NCI-H2029 treated with DMSO at 0.1 percent for 48 hours (cell line): ENCODE measurements around the gene SMIM13.

Experiments
- DNase-seq: peaks from one replicate; lab custom pipeline; 2025; lab: John Stamatoyannopoulos, UW

Gene SMIM13

GRCh38 chr6:11093626-11094410, at the start of gene SMIM13:
Gene SMIM13, plus strand, starts transcription at chr6:11093834. Its CDS starts 480 bp downstream, at chr6:11094314.
- DNase-seq: peak; percentile 98

DNA sequence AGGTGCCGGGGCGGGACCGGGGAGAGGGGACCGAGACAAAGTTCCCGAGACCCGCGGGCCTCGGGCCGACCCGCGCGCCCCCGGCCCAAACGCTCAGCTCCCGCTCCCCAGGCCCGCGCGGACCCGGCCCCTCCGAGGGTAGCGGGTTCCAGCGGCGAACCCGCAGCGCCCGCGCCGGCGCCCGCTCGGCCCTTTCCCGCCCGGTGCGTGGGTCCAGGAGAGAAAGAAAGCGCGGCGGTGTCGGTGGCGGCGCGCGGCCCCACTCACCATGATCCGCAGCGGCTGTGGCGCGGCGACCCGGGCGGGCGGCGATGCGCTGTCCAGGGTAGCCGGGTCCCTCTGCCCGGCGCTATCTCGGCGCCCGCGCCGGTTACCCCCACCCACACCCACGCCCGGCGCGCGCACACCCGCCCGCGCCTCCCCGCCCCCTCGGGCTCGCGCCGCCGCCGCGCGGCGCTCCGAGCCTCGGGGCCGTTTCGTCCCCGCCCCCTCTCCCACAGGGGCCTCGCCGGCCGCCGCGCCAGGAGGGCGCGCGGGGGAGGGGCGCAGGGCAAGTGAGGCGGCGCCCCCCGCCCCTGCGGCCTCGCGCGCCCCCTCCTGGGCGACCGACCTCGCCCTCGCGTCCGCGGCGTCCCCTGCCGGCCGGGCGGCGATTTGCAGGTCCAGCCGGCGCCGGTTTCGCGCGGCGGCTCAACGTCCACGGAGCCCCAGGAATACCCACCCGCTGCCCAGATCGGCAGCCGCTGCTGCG, 49.5 kb upstream of the SMIM13 start, which contains the start of gene ELOVL2:
Gene ELOVL2, minus strand, starts transcription at position 345 of the 751 bp plus-strand sequence. Its CDS starts 75 bp downstream, at position 270.
- DNase-seq: no peak

DNA sequence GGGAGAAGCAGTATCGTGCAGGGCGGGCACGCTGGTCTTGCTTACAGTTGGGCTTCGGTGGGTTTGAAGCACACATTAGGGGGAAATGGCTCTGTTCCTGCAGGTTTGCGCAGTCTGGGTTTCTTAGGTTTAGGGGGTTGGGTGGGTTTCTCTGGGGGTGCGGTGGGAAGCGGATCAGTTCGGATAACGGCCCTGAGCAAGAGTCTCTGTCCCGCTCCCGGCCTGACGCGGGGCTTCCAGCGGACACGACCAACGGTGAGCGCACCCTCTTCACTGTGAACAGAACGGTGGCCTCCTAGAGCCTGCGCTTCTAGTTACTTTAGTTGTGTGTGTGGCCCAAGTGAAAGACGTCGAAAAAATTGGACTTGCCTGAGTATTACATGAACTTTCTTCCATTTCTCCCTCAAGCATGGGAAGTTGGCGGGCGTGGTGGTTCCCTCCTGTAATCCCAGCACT, 48.9 kb upstream of the SMIM13 start:
- DNase-seq: no peak

GRCh38 chr6:11050731-11051130, 42.9 kb upstream of the SMIM13 start:
- no peak for DNase-seq

GRCh38 chr6:11053307-11053706, 40.3 kb upstream of the SMIM13 start:
- no peak for DNase-seq

GRCh38 chr6:11054722-11055121, 38.9 kb upstream of the SMIM13 start:
- no peak for DNase-seq

DNA sequence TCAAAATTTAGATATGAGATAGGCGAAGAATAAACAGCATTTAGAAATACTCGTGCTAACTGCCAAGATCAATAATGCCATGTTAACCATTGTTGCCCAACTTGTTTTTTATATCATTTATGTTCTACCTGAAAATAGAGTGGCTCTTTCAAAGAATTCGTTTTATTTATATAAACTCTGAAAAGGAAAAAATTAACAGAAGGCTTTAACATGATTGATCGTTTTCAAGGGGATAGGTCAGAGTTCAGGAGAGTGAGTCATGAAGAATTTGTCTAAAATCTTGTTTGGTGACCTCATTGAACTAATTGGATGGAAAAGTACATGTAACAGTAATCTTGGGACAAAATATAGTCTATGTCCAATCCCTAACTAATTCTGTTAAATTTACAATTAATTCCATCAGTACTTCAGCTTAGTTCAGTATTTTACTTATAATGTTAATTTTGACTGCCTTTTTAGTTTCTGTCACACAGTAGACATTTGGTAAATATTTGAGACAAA, 38.5 kb upstream of the SMIM13 start:
- no peak for DNase-seq

DNA sequence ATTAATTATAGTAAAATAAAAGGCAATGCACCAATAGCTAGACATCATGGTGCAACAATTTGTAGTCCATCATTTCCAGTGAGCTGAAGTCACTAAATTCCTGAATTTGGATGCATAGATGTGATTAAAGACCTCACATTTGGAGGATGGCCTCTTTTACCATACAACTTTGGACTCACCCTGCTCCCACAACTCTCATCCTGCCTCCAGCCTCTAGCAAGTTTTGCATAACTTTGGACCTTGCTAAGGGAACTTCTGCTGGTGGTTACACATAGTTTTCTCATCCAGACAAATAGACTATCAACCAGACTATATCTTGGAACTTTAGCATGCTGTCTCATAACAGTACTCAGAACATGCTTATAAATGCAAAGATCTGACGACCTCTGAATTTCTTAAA, 36.8 kb upstream of the SMIM13 start:
- no peak for DNase-seq

DNA sequence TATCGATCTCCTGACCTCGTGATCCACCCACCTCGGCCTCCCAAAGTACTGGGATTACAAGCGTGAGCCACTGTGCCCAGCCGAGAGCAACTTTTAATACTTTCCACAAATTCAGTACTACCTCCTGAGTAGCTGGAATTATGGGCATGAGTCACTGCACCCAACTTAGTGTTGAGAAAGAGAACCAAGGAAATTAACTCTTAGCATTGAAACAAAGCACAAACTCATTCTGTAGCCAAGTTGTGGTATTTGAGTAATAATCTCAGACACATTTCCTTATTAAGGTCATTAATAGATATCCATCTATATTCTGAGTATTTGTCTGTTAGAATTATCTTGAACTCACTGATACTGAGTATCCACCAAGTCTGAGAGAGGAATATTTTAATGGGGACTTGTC, 35.2 kb upstream of the SMIM13 start:
- DNase-seq: no peak

DNA sequence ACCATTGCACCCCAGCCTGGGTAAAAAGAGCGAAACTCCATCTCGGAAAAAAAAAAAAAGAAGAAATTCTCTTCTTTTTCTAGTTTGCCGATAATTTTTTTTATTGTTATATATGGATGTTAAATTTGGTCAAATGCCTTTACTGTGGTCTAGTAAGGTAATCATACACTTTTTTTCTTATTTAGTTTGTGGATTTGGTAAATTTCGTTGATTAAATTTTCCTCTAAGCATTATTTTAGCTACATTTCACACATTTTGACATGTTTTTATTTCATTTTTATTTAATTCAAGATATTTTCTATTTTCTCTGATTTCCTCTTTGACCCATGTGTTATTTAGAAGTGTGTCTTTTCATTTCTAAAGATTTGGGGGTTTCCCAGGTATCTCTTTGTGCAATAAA, 31.6 kb upstream of the SMIM13 start:
- DNase-seq: no peak

GRCh38 chr6:11062715-11063114, 30.9 kb upstream of the SMIM13 start:
- no peak for DNase-seq

DNA sequence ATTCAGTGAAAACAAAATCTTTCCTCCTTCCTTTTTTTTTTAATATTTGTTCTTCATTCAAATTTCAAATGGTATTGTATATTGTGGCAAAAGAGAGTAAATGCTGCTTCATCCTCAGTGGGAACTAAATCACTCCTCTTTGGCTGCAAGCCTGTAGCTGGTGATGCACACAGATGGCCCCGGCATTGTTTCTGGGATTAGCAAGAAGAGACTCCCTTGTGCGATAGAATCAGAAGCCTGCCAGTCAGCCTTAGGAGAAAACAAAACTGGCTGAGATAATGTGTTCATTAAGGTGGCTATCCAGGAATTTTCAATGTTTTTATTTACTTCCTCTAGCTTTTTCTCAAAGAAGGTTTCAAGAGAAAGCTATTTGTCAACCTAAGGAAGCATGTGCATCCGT, 28.8 kb upstream of the SMIM13 start:
- DNase-seq: no peak

DNA sequence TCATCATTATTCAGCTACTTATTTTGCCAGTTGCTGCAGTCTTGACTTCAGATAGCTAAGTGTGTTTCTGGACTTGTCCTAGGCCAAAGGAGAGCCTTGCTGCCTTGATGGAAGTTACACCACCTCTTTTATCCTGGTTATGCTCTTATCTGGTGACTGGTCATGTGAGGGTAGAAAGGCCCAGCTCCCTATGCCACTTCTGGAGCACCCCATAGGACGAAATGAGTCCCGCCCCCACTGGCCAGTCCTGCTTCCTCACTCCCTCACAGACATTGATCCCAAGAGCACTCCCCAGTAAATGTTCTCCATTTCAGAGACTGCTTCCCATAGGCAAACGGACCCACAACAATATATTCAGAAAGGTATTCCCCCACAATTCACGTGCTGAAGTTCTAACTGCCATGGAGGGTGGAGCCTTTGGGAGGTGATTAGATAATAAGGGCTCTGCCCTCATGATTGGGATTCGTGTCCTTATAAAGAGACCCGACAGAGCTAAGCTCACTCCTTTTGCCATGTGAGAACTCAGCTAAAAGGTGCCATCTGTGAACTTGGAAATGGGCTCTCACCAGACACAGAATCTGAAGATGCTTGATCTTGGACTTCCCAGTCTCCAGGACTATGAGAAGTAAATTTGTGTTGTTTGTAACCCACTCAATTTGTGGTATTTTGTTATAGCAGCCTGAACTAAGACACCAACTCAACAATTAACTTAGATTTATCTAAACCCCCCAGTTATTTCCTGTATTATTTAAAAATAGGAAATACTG, 28.0 kb upstream of the SMIM13 start:
- no peak for DNase-seq

DNA sequence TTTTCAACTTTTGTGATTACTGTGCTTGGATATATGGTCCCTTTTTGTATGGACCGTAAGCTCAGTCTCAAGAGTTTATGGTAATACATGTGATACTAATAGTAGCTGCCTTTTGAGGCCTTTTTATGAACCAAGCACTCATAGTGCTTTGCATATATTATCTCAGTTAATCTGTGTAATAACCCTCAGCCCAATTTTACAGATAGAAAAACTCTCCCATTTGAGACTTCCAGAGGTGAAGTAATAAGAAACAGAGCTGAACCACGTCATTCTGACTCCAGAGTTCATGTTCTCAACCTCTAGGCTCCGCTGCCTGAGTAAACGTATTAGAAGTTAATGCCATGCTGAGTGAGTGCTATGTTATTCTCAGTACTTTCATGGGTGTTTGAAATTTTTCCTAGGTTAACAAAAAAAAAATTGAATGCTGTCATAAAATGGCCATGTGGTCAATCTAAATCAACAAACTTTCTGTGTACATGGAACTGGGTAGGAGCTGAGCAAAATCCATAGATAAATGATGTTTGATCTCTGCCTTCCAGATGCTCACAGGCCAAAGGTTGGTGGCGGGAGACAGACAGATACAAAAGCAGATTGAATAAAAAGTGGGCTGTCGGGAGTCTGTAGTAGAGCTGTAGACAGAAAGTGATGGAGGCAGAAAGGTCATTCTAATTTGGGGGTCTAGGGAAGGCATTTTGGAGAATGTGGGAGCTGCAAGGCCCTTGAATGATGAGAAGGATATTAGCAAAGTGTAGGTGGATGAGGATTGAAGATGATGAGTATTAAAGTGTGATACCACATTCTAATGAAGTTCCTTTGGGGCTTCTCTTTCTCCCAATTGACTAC, 26.9 kb upstream of the SMIM13 start:
- DNase-seq: no peak

DNA sequence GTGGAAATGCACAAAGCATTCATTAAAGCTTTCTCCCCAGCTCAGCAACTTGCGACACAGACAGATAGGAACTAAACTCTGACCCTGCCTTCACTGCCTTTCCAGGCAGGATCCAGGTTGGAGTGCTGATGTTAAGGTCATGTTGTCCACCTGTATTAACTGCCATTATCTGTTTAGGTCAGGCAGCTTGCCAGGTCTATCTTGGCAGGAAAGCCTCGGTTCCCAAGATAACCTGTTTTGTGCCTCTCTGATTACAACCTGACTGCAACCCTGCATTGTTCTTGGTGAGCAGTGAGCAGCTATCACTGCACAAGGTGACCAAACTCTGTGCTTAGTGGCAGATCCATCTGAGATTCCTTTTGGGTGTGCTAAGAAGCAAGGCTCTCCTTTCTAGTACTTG, 26.3 kb upstream of the SMIM13 start:
- DNase-seq: peak; percentile 79

- DNase-seq: no peak
Observed at GRCh38 chr6:11069760-11070159, 23.9 kb upstream of the SMIM13 start.

GRCh38 chr6:11072101-11072500, 21.5 kb upstream of the SMIM13 start:
- no peak for DNase-seq

DNA sequence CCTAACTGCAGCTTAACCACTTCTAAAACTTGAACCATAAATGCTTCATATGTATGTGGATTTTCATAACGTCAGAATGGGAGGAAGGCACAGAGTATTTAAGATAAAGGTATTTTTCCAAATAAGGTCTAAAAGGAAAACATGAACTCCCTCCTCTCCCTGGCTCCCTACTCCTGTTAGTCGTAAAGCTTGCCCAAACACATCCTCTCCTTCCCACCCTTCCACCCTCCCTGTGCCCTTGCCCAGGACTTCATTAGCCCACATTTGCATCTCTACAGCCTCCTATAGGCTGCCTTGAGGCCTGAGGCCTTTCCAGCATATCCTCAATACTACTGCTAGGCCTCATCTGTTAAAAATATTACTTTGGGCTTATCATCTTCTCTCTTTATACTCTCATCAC, 17.1 kb upstream of the SMIM13 start:
- DNase-seq: no peak

GRCh38 chr6:11078266-11078665, 15.4 kb upstream of the SMIM13 start:
- no peak for DNase-seq

DNA sequence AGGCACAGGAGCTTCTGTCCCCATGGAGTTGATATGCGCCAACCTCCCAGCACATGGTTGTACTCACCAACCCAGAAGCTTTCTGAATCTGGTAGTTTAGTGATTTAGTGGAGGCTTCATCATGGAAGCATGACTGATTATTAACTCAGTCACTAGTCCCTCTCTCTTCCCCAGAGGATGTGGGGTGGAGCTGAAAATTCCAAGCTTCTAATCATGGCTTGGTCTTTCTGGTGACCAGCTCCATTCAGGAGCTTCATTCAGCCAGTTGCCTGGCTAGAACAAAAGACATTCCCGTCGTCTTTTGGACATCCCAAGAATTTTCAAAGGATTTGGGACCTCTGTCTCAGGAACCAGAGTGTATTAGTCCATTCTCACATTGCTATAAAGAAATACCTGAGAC, 13.3 kb upstream of the SMIM13 start:
- DNase-seq: no peak

DNA sequence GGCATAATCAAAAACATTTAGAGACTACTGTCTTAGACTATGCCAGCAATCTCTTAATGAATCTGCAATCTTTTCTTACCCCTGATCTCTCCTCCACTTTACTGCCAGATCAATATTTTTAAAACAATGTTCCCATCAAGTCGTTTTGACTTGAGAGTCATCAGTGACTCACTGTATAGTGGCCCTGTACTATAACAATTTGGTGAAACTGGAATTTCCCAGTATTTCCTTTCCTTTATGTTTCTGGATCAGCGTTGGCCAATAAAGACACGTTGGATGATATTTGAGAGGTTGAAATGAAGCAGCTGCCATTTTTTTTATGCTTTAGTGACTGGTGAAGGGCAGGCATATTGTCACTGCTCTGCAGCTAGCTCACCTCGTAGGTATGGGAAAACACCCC, 10.1 kb upstream of the SMIM13 start:
- no peak for DNase-seq
